SK-N-SH treated with all-trans-retinoic acid at 6 μM for 48 hours (cell line): ENCODE data around the gene GPR155.
"Not testable (repeated sequence)": the region's sequence is repeated elsewhere in the genome, so short reads cannot be mapped to it uniquely, and the experiment has no call there.

Source experiments
- ATAC-seq: fragments of 200-7000 bp; cut with Tn5 transposase; 3 replicates; pipeline ENCODE4 v1.9.1; 2020; ENCODE audit warnings: mild to moderate bottlenecking, moderate library complexity
- ARNTL ChIP-seq: fragments of 450-650 bp; formaldehyde crosslinking; IDR thresholded peaks from 2 replicates; pipeline ENCODE4 v1.5.0; 2020; ENCODE audit warnings: low read depth, mild to moderate bottlenecking, moderate library complexity, borderline replicate concordance
- BACH2 ChIP-seq: fragments of 250-450 bp; sonication (Bioruptor Pico); IDR thresholded peaks from 2 replicates; pipeline ENCODE4 v1.9.0; 2021; ENCODE audit warnings: mild to moderate bottlenecking, borderline replicate concordance
- CSDC2 ChIP-seq: fragments of 250-450 bp; sonication (Bioruptor Pico); IDR thresholded peaks from 2 replicates; pipeline ENCODE4 v1.5.0; 2020; ENCODE audit warnings: mild to moderate bottlenecking, moderate library complexity
- ESRRG ChIP-seq: fragments of 250-450 bp; sonication (Bioruptor Pico); IDR thresholded peaks from 2 replicates; pipeline ENCODE4 v1.6.1; 2021; ENCODE audit warnings: mild to moderate bottlenecking
- GLIS3 ChIP-seq: fragments of 250-450 bp; sonication (Bioruptor Pico); IDR thresholded peaks from 2 replicates; pipeline ENCODE4 v1.5.0; 2020; ENCODE audit warnings: mild to moderate bottlenecking, moderate library complexity
- ISL1 ChIP-seq: fragments of 250-450 bp; sonication (Bioruptor Pico); IDR thresholded peaks from 2 replicates; pipeline ENCODE4 v2.1.2; 2022; ENCODE audit warnings: mild to moderate bottlenecking, moderate library complexity
- PPARA ChIP-seq: fragments of 250-450 bp; sonication (Bioruptor Pico); IDR thresholded peaks from 2 replicates; pipeline ENCODE4 v1.5.0; 2020; ENCODE audit warnings: mild to moderate bottlenecking, borderline replicate concordance
- SNAI2 ChIP-seq: fragments of 250-450 bp; sonication (Bioruptor Pico); IDR thresholded peaks from 2 replicates; pipeline ENCODE4 v1.5.0; 2020; ENCODE audit warnings: mild to moderate bottlenecking, moderate library complexity
- TCF4 ChIP-seq: fragments of 250-450 bp; sonication (Bioruptor Pico); IDR thresholded peaks from 2 replicates; pipeline ENCODE4 v1.8.0; 2021; ENCODE audit warnings: mild to moderate bottlenecking, moderate library complexity, borderline replicate concordance
- TOX ChIP-seq: fragments of 250-450 bp; sonication (Bioruptor Pico); IDR thresholded peaks from 2 replicates; pipeline ENCODE4 v1.8.0; 2021; ENCODE audit warnings: mild to moderate bottlenecking, moderate library complexity, borderline replicate concordance
- ZC3H10 ChIP-seq: fragments of 250-450 bp; sonication (Bioruptor Pico); IDR thresholded peaks from 2 replicates; pipeline ENCODE4 v1.5.1; 2021; ENCODE audit warnings: mild to moderate bottlenecking, moderate library complexity
- ZFP3 ChIP-seq: fragments of 250-450 bp; sonication (Bioruptor Pico); IDR thresholded peaks from 2 replicates; pipeline ENCODE4 v1.5.0; 2020; ENCODE audit warnings: mild to moderate bottlenecking, moderate library complexity
- ZFP30 ChIP-seq: fragments of 450-650 bp; formaldehyde crosslinking; IDR thresholded peaks from 2 replicates; pipeline ENCODE4 v1.5.0; 2022; ENCODE audit warnings: mild to moderate bottlenecking, moderate library complexity
- ZNF565 ChIP-seq: fragments of 450-650 bp; formaldehyde crosslinking; conservative IDR thresholded peaks from 2 replicates; pipeline ENCODE4 v1.5.0; 2020; ENCODE audit warnings: low read depth, mild to moderate bottlenecking, moderate library complexity
- ZNF70 ChIP-seq: fragments of 450-650 bp; formaldehyde crosslinking; IDR thresholded peaks from 2 replicates; pipeline ENCODE4 v1.5.0; 2020; ENCODE audit warnings: mild to moderate bottlenecking, moderate library complexity
- ZNF8 ChIP-seq: fragments of 450-650 bp; formaldehyde crosslinking; IDR thresholded peaks from 2 replicates; pipeline ENCODE4 v1.5.0; 2020; ENCODE audit warnings: mild to moderate bottlenecking, moderate library complexity
- TF ChIP-seq, protein P1 (sequence below): fragments of 250-450 bp; sonication (Bioruptor Pico); IDR thresholded peaks from 2 replicates; pipeline ENCODE4 v1.8.0; 2020; ENCODE audit warnings: mild to moderate bottlenecking, moderate library complexity, borderline replicate concordance
- TF ChIP-seq, protein P2 (sequence below): fragments of 250-450 bp; sonication (Bioruptor Pico); IDR thresholded peaks from 2 replicates; pipeline ENCODE4 v1.5.1; 2020; ENCODE audit warnings: low read depth, mild to moderate bottlenecking, moderate library complexity
- TF ChIP-seq, protein P3 (sequence below): fragments of 250-450 bp; sonication (Bioruptor Pico); IDR thresholded peaks from 2 replicates; pipeline ENCODE4 v1.8.0; 2021; ENCODE audit warnings: low read depth, mild to moderate bottlenecking, moderate library complexity, borderline replicate concordance
- TF ChIP-seq, protein P4 (sequence below): fragments of 250-450 bp; sonication (Bioruptor Pico); IDR thresholded peaks from 2 replicates; pipeline ENCODE4 v1.5.1; 2021; ENCODE audit warnings: mild to moderate bottlenecking, moderate library complexity
- TF ChIP-seq, protein P5 (sequence below): fragments of 250-450 bp; sonication (Bioruptor Pico); IDR thresholded peaks from 2 replicates; pipeline ENCODE4 v1.5.0; 2020; ENCODE audit warnings: mild to moderate bottlenecking, moderate library complexity

Gene GPR155

DNA sequence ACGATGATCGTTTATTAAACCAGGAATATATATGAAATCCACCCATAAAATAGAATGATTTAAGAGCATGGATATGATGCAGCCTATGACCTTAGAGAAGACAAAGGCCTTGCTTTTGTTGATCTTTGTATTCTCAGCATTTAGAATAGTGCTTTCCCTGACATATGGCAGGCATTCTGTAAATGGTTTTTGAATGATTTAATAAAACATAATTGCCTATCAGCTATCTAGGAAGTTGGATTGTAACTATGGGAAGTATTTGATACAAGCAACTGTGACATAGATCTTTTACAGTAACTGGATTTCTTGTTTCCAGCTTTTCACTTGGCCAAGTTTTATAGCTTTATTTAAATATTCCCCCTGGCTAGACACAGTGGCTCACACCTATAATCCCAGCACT, 5.1 kb upstream of the GPR155 start:
- TF ChIP-seq ZNF565 (CRISPR knock-in tag) (no peak), ZC3H10 (CRISPR knock-in tag) (no peak), PPARA (CRISPR knock-in tag) (no peak), BACH2 (CRISPR knock-in tag) (no peak), ZNF70 (CRISPR knock-in tag) (no peak), SNAI2 (CRISPR knock-in tag) (no peak), ZNF8 (CRISPR knock-in tag) (no peak), ARNTL (CRISPR knock-in tag) (no peak), TOX (CRISPR knock-in tag) (no peak), ZFP3 (CRISPR knock-in tag) (no peak), ZFP30 (CRISPR knock-in tag) (no peak), ESRRG (no peak), ISL1 (CRISPR knock-in tag) (peak; percentile 57), GLIS3 (CRISPR knock-in tag) (no peak), TCF4 (CRISPR knock-in tag) (peak; percentile 70)
- TF ChIP-seq, protein P1, sequence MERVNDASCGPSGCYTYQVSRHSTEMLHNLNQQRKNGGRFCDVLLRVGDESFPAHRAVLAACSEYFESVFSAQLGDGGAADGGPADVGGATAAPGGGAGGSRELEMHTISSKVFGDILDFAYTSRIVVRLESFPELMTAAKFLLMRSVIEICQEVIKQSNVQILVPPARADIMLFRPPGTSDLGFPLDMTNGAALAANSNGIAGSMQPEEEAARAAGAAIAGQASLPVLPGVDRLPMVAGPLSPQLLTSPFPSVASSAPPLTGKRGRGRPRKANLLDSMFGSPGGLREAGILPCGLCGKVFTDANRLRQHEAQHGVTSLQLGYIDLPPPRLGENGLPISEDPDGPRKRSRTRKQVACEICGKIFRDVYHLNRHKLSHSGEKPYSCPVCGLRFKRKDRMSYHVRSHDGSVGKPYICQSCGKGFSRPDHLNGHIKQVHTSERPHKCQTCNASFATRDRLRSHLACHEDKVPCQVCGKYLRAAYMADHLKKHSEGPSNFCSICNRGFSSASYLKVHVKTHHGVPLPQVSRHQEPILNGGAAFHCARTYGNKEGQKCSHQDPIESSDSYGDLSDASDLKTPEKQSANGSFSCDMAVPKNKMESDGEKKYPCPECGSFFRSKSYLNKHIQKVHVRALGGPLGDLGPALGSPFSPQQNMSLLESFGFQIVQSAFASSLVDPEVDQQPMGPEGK = no peak
- TF ChIP-seq, protein P2, sequence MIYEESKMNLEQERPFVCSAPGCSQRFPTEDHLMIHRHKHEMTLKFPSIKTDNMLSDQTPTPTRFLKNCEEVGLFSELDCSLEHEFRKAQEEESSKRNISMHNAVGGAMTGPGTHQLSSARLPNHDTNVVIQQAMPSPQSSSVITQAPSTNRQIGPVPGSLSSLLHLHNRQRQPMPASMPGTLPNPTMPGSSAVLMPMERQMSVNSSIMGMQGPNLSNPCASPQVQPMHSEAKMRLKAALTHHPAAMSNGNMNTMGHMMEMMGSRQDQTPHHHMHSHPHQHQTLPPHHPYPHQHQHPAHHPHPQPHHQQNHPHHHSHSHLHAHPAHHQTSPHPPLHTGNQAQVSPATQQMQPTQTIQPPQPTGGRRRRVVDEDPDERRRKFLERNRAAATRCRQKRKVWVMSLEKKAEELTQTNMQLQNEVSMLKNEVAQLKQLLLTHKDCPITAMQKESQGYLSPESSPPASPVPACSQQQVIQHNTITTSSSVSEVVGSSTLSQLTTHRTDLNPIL (CRISPR knock-in tag) = no peak
- no peak for ATAC-seq

DNA sequence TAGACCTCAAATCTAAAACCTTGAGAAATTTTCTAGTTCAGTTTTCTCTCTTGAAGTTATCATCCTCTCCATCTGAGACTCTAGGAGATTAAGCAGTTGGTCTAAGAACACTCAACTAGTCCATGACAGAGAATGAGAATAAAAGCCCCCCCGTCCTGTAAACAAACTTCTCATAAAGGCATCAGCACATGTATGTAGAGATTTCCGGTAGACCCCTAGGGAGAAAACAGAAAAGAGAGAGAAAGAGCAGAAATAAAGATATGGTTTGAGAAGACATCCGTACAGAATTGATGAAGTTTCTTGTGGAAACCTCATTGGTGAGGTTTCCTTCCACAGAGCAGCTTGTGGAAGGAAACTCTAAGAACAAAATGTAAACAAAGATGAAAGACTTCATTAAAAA, 3.2 kb upstream of the GPR155 start:
- TF ChIP-seq, protein P3, sequence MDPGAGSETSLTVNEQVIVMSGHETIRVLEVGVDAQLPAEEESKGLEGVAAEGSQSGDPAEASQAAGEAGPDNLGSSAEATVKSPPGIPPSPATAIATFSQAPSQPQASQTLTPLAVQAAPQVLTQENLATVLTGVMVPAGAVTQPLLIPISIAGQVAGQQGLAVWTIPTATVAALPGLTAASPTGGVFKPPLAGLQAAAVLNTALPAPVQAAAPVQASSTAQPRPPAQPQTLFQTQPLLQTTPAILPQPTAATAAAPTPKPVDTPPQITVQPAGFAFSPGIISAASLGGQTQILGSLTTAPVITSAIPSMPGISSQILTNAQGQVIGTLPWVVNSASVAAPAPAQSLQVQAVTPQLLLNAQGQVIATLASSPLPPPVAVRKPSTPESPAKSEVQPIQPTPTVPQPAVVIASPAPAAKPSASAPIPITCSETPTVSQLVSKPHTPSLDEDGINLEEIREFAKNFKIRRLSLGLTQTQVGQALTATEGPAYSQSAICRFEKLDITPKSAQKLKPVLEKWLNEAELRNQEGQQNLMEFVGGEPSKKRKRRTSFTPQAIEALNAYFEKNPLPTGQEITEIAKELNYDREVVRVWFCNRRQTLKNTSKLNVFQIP (CRISPR knock-in tag) = no peak
- TF ChIP-seq, protein P4, sequence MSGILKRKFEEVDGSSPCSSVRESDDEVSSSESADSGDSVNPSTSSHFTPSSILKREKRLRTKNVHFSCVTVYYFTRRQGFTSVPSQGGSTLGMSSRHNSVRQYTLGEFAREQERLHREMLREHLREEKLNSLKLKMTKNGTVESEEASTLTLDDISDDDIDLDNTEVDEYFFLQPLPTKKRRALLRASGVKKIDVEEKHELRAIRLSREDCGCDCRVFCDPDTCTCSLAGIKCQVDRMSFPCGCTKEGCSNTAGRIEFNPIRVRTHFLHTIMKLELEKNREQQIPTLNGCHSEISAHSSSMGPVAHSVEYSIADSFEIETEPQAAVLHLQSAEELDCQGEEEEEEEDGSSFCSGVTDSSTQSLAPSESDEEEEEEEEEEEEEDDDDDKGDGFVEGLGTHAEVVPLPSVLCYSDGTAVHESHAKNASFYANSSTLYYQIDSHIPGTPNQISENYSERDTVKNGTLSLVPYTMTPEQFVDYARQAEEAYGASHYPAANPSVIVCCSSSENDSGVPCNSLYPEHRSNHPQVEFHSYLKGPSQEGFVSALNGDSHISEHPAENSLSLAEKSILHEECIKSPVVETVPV = no peak
- no peak for ATAC-seq

DNA sequence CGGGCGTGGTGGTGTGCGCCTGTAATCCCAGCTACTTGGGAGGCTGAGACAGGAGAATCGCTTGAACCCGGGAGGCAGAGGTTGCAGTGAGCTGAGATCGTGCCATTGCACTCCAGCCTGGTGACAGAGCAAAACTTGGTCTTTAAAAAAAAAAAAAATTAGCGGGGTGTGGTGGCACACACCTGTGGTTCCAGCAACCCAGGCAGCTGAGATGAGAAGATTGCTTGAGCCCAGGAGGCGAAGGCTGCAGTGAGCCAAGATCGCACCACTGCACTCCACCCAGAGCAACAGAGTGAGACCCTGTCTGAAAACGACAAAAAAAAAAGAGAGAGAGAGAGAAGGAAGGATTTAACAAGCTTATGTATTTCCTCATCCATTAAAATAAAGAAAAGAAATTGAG, 2.7 kb upstream of the GPR155 start:
- ATAC-seq = not testable (repeated sequence)

DNA sequence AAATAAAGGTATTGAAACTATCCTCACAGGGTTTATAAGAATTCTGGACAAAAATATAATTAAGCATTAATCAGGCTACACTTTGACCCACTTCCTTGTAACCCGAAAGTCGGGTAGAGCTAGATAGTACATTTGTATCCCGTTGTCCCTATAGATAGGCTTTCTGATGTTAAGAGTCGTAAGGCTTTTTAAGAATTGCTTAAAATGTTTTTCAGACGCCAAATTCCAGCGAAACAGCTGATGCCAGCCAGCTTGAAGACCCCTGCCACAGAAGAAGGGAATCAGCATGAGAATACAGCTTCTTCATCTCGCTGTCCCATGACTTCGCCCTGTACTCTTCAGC, 962 bp upstream of the GPR155 start:
- no peak for ATAC-seq
- TF ChIP-seq, protein P1 = no peak
- TF ChIP-seq, protein P4 = no peak
- TF ChIP-seq ISL1 (CRISPR knock-in tag) = no peak
- TF ChIP-seq PPARA (CRISPR knock-in tag) = no peak
- no peak for TF ChIP-seq ESRRG
- TF ChIP-seq, protein P3 (CRISPR knock-in tag) = no peak
- TF ChIP-seq ARNTL (CRISPR knock-in tag) = no peak
- TF ChIP-seq, protein P5, sequence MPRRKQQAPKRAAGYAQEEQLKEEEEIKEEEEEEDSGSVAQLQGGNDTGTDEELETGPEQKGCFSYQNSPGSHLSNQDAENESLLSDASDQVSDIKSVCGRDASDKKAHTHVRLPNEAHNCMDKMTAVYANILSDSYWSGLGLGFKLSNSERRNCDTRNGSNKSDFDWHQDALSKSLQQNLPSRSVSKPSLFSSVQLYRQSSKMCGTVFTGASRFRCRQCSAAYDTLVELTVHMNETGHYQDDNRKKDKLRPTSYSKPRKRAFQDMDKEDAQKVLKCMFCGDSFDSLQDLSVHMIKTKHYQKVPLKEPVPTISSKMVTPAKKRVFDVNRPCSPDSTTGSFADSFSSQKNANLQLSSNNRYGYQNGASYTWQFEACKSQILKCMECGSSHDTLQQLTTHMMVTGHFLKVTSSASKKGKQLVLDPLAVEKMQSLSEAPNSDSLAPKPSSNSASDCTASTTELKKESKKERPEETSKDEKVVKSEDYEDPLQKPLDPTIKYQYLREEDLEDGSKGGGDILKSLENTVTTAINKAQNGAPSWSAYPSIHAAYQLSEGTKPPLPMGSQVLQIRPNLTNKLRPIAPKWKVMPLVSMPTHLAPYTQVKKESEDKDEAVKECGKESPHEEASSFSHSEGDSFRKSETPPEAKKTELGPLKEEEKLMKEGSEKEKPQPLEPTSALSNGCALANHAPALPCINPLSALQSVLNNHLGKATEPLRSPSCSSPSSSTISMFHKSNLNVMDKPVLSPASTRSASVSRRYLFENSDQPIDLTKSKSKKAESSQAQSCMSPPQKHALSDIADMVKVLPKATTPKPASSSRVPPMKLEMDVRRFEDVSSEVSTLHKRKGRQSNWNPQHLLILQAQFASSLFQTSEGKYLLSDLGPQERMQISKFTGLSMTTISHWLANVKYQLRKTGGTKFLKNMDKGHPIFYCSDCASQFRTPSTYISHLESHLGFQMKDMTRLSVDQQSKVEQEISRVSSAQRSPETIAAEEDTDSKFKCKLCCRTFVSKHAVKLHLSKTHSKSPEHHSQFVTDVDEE = no peak
- no peak for TF ChIP-seq TCF4 (CRISPR knock-in tag)
- TF ChIP-seq ZFP30 (CRISPR knock-in tag) = no peak
- no peak for TF ChIP-seq CSDC2 (CRISPR knock-in tag)
- no peak for TF ChIP-seq ZC3H10 (CRISPR knock-in tag)
- TF ChIP-seq GLIS3 (CRISPR knock-in tag) = no peak
- TF ChIP-seq ZNF565 (CRISPR knock-in tag) = no peak
